ENCODE results near the gene LHFPL2. TPM values are rescaled to one million over a fixed set of nuclear protein-coding genes. Genes with fewer than 3 reads are reported as not detected.

The LHFPL2 gene
- total and polyA plus RNA-seq, 2 of the 4 experiments (the other 2 are of a cell fraction) = 6.5 to 11.3 TPM

GRCh38 chr5:78492224-78492623, 156.3 kb downstream of the LHFPL2 start:
- ChIA-PET POLR2A (ENCODE audit: unreplicated experiment) (no interaction called here), CTCF (no interaction called here)
- H2BK5ac ChIP-seq (ENCODE audit: low read depth, low read length, poor library complexity, severe bottlenecking) = no peak overlapping the region
- no peak overlapping the region for H2BK15ac ChIP-seq (ENCODE audit: low read depth, low read length)
- H3K27ac ChIP-seq (ENCODE audit: insufficient read depth, low read length) = no peak overlapping the region
- dilution Hi-C loops (cut with HindIII; ENCODE audit: low sequenced_read_pairs, unreplicated experiment) (no loop called here), in situ Hi-C loops (cut with MboI; ENCODE audit: low sequenced_read_pairs) (no loop called here), intact Hi-C loops (cut with micrococcal nuclease) (no loop called here)
- H2AK5ac ChIP-seq (ENCODE audit: low read depth, low read length) = no peak overlapping the region
- H3K18ac ChIP-seq (ENCODE audit: low read depth, low read length) = no peak overlapping the region
- no peak overlapping the region for H4K91ac ChIP-seq (ENCODE audit: insufficient read depth, low read depth, low read length)
- H3K23ac ChIP-seq (ENCODE audit: low read depth, low read length) = no peak overlapping the region
- H3K9me1 ChIP-seq (ENCODE audit: insufficient read depth, low read length) = peaks cover 10% of the 10 kb centered on the region; the same call in 1 of the 2 replicates
- H2AK9ac ChIP-seq (replicated peaks; ENCODE audit: low read depth, low read length, poor library complexity) = no peak overlapping the region
- ATAC-seq (ENCODE audit: low read depth) (no peak), DNase-seq (no peak)
- no TSS peak for BruUV-seq (replicated peaks)
- TF ChIP-seq BHLHE40 (IDR thresholded peaks at IDR 0.05; ENCODE audit: low read depth, low read length) = no peak
- no peak for TF ChIP-seq CTCF (conservative IDR thresholded peaks at IDR 0.05; ENCODE audit: low read depth, low read length)
- TF ChIP-seq ELK1 (IDR thresholded peaks at IDR 0.05; ENCODE audit: borderline replicate concordance, low read depth, low read length) = no peak
- no peak for TF ChIP-seq RFX5 (IDR thresholded peaks at IDR 0.05; ENCODE audit: low read depth, low read length)
- TF ChIP-seq MAZ (IDR thresholded peaks at IDR 0.05; ENCODE audit: borderline replicate concordance, low read depth, low read length) = no peak
- no peak for TF ChIP-seq NFE2L2 (IDR thresholded peaks at IDR 0.05; ENCODE audit: low read depth, low read length)
- no peak for TF ChIP-seq POLR2A (IDR thresholded peaks at IDR 0.05; ENCODE audit: low read depth, low read length)
- no peak for TF ChIP-seq RAD21 (IDR thresholded peaks at IDR 0.05; ENCODE audit: low read length)
- no peak for TF ChIP-seq RCOR1 (IDR thresholded peaks at IDR 0.05; ENCODE audit: insufficient replicate concordance, low read length)
- no peak for TF ChIP-seq CEBPB (IDR thresholded peaks at IDR 0.05; ENCODE audit: low read depth, low read length)
- TF ChIP-seq, protein P1, sequence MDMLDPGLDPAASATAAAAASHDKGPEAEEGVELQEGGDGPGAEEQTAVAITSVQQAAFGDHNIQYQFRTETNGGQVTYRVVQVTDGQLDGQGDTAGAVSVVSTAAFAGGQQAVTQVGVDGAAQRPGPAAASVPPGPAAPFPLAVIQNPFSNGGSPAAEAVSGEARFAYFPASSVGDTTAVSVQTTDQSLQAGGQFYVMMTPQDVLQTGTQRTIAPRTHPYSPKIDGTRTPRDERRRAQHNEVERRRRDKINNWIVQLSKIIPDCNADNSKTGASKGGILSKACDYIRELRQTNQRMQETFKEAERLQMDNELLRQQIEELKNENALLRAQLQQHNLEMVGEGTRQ (IDR thresholded peaks at IDR 0.05; ENCODE audit: low read depth, low read length) = no peak
- no peak for TF ChIP-seq SMC3 (IDR thresholded peaks at IDR 0.05; ENCODE audit: low read depth, low read length)
- no peak for TF ChIP-seq CHD1 (IDR thresholded peaks at IDR 0.05; ENCODE audit: low read depth, low read length)
- TF ChIP-seq MXI1 (IDR thresholded peaks at IDR 0.05; ENCODE audit: borderline replicate concordance, low read depth, low read length) = no peak
- H4K20me1 ChIP-seq (ENCODE audit: insufficient read depth, low read length) = peaks cover 26% of the 10 kb centered on the region; the same call in 1 of the 2 replicates
- H2BK120ac ChIP-seq (ENCODE audit: low read depth, low read length) = no peak overlapping the region
- no peak overlapping the region for H3K56ac ChIP-seq (ENCODE audit: extremely low read depth, insufficient read depth, low read length)
- H3K4ac ChIP-seq (ENCODE audit: low read depth, low read length) = no peak overlapping the region
- no CpG with 5 or more reads among the region's 2 CpGs for WGBS, 2 experiments (ENCODE audit: extremely low coverage in 2 of 2, insufficient read length in 1 of 2)
- H4K5ac ChIP-seq (ENCODE audit: low read depth, low read length) = no peak overlapping the region
- H3K79me1 ChIP-seq (ENCODE audit: low read depth in 1 of 2, low read length in 2 of 2) = peaks cover 28 to 56% of the 10 kb centered on the region in 2 experiments
- H3K9ac ChIP-seq (ENCODE audit: low read depth, low read length) = no peak overlapping the region
- peaks cover 7% of the 10 kb centered on the region; the same call in 1 of the 2 replicates for H3K4me1 ChIP-seq (ENCODE audit: control insufficient read depth, insufficient read depth, low read length)
- H3K14ac ChIP-seq (replicated peaks; ENCODE audit: low read depth, low read length) = no peak overlapping the region
- H4K8ac ChIP-seq (ENCODE audit: low read depth in 2 of 2, low read length in 2 of 2) = no peak overlapping the region
- no peak overlapping the region for H3K4me3 ChIP-seq (ENCODE audit: insufficient read depth, low read depth, low read length)
- H2BK20ac ChIP-seq (ENCODE audit: low read depth, low read length) = no peak overlapping the region
- H3K9me3 ChIP-seq (ENCODE audit: control insufficient read depth, insufficient read depth, low read length) = no peaks in the 10 kb centered on the region
- H3K4me2 ChIP-seq (ENCODE audit: low read depth, low read length) = no peak overlapping the region
- peaks cover 29% of the 10 kb centered on the region for H3K36me3 ChIP-seq (ENCODE audit: control insufficient read depth, insufficient read depth, low read length)
- H2AFZ ChIP-seq (replicated peaks; ENCODE audit: low read length, poor library complexity) = no peak overlapping the region
- no peaks in the 10 kb centered on the region for H3K27me3 ChIP-seq (ENCODE audit: control insufficient read depth, insufficient read depth, low read length)

Data from IMR-90 (cell line).